Measurements from ENCODE around the gene CTSH.
"Not testable (repeated sequence)": the region's sequence is repeated elsewhere in the genome, so short reads cannot be mapped to it uniquely, and the experiment has no call there.

CTSH gene

DNA sequence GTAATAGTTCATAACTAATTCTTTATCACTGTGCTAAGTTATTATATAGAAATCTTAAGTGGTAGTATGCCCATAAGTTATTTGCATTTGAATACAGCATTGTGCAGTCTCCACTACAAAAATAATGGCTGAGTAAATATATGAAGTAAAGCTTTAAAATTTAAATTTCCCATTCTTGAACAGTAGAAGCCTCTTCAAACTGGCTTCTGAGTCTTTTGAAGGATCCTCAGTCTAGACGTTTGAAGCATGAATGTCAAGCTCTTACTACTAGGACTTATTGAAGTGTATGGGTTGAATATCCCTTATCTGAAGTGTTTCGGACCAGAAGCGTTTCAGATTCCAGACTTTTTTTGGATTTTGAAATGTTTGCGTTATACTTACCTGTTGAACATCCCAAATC, 55.8 kb downstream of the CTSH start:
- DNase-seq (ENCODE audit: low read depth, low spot score), result no peak

DNA sequence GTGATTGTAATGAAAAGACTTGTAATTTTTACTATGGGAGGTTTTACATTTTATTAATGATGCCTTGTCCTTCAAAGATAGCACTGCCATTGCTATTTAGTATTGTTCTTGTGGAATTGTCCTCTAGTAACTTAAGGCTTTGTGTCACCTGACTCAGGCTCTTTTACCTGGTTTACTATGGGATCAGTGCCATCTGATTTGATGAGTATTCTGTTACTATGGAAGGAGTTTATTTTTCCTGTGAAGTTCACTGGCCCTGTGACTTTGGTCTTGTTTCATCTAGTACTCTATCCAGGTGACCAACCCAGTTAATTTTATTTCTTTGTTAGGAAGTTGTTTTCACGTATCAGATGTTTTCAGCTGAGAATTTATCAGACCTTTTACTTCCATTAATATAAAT, 63.2 kb downstream of the CTSH start:
- no peak for DNase-seq (ENCODE audit: low read depth, low spot score)

DNA sequence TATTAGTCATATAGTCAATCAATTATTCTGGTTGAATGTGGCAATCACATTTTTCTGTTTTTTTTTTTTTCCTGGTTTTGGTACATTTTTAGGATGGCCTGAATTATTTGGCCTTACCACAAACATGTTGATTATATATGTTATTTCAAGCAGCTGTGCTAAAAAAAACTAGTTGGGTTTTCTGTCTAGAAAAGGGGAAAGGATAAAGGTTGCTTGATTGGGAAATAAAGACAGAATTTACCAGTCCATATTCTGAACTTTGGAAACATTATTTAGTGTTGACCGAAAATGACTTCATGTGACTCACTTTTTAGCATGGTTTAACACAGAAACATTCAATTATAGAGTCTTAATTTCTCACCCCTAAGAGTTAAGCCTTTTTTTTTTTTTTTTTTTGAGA, 64.0 kb downstream of the CTSH start:
- no peak for DNase-seq (ENCODE audit: low read depth, low spot score)

DNA sequence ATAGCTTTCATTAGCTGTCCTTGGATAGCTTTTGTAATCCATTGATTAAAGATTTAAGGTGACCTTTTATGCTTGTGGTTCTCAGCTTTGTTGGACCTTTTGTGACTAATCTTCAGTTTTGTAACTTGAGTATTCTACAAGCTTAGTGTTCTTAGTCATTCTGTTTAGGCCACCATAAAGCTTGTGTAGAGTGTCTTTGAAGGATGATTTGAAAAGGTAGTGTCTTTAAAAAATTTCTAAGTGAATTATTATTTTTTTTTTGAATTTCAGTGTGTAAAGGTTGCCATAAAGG, 64.7 kb downstream of the CTSH start:
- DNase-seq (ENCODE audit: low read depth, low spot score), result no peak

DNA sequence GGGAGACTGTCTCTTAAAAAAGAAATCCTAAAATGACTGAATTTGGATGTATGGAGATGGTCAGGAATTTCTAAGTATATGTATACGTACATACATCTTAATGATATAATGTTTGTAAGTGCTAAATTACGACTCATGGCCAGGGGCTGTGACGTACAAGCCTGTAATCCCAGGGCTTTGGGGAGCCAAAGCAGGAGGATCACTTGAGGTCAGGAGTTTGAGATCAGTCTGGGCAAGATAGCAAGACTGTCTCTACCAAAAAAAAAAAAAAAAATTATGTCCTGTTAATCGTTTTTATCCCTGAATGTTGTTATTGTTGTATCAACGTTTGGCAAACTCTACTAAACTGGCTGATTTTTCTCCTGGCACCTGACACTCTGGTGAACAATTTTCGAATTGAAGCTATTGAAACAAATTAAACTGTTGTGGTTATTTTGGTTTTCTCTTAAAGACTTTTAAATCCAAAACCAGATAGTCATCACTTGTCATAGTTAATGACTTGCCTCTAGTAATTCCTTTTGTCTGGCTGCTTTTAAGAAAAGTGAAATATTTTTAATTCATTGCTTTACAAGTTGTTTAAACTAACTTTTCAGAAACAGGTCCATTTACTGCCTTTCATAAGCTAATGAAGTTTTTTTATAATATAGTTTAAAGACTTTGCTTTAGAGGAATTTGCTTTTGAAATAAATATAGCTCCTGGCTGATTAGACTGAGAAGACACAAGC, 65.2 kb downstream of the CTSH start:
- DNase-seq (ENCODE audit: low read depth, low spot score), result no peak

DNA sequence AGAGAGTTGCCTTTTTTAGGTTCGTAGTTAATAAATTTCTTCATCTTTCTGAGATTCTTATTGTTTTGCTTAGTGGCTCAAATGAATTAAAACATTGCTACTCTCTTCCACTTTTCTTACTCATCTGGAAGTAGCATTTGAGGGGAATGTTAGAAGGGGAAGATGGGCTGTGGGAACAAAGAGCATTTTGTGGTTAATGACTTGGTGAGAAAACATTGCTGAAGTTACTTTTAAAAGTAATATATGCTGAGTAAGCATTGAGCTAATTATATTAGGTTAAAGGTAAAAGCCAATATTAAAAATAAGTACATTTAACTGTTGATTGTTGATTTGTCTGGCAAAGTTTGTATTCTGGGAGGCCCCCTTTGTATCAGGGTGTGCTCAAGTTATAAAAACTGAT, 66.5 kb downstream of the CTSH start:
- DNase-seq (ENCODE audit: low read depth, low spot score), result no peak

DNA sequence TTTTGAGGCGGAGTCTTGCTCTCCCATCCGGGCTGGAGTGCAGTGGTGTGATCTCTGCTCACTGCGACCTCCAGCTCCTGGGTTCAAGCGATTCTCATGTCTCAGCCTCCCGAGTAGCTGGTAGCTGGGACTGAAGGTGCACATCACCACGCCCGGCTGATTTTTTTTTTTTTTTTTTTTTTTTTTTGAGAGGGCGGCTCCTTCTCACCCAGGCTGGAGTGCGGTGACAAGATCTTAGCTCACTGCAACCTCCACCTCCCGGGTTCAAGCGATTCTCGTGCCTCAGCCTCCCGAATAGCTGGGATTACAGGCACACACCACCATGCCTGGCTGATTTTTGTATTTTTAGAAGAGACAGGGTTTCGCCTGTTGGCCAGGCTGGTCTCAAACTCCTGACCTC, 67.9 kb downstream of the CTSH start:
- DNase-seq (ENCODE audit: low read depth, low spot score), result not testable (repeated sequence)

DNA sequence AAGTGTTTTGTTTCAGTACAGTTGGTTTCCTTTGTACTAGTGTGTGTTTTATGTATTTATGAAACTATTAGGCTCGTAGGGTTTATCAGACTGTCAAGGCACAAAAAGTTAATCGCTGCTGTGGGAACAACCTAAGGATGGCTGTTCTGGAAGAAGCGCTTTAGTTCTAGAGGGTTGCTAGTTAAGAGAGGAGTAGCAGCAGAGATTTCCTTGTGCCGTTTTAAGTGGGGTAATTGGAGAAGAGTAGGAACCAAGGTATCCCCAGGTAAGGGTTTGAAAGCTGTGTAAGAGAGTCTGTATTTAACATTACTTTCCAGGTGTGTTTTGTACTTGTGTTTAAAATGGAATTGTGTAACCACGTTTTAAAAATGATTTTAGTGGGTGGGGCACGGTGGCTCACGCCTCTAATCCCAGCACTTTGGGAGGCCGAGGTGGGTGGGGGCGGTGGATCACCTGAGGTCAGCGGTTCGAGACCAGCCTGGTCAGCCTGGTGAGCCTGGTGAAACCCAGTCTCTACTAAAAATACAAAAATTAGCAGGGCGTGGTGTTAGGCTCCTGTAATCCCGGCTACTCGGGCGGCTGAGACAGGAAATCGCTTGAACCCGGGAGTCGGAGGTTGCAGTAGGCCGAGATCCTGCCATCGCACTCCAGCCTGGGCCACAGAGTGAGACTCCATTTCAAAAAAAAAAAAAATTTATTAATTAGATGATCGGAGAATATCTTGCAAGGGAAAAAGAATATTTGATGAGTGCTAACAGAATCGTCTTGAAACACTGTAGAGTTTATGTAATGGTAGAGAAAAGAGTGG, 69.5 kb downstream of the CTSH start:
- no peak for DNase-seq (ENCODE audit: low read depth, low spot score)

DNA sequence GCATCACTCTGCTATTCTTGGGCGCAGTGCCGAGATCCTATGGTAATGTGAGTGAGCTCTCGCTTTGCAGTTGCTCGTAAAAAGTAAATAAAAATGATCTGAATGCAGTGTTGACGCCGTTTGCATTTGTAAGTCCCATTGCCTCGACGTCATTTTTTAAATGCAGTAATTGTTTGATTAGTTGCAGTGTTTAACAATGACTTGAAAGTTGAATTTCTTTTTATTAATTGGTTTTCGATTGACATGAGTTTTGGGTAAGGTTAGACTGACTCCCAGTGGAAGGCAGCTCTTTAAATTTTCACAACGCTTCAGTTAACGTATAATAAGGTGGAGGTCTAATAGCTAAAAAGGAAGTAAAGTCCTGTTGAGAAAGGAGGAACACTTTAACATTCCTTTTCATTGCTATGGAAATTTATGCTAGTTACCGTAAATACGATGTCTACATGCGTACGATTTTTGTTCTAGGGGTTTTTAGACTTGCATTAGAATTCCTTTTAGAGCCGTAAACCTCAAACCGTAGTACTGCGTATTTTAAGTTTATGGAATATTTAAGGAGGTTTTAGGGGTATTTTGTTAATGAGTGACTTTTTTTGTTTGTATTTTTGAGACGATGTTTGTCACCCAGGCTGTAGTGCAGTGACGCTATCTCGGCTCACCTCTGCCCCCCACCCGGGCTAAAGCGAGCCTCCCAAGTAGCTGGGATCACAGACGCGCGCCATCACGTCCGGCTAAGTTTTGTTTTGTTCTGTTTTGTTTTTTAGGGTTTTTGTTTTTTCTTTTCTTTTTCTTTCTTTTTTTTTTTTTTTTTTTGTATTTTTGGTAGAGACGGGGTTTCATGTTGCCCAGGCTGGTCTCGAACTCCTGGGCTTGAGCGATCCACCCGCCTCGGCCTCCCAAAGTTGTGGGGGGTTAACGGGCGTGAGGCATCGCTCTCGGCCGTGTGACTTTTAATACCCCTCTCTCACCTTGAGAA, 70.8 kb downstream of the CTSH start:
- no peak for DNase-seq (ENCODE audit: low read depth, low spot score)

DNA sequence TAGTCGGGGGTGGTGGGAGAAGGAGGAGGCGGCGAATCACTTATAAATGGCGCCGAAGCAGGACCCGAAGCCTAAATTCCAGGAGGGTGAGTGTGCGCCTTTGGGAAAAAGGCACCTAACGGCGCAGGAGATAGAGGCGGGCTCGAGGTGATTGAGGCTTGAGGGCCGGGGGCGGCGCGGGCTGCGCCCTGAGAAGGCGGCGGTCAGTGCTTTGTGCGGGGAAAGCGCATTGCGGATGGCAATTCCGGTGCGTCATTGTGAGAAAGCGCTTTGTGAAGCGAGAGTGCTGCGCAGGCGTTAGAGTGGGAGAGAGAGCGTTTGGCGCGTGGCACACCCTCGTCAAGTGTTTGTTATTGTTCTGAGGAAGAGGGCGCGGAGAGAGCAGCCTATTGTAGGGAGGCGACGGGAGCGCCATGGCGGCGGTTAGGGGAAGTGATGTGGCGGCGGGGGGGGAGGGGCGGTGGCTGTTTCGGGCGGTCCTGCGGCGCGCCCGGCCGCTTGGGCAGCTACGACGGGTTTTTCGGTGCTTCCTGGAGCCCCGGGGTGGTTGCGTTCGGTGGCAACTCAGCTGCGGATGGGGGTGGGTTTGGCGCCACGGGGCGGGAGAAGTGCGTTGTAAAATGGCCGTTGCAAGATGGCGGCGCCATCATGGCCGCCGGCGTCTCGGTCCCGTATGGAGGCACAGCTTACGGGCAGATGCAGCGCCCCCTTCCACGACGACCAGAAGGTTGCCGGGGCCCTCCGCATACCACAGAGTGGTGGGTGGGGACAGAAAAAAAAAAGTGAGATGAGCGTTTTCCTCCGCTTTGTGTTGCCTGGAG, 71.7 kb downstream of the CTSH start:
- no peak for DNase-seq (ENCODE audit: low read depth, low spot score)

DNA sequence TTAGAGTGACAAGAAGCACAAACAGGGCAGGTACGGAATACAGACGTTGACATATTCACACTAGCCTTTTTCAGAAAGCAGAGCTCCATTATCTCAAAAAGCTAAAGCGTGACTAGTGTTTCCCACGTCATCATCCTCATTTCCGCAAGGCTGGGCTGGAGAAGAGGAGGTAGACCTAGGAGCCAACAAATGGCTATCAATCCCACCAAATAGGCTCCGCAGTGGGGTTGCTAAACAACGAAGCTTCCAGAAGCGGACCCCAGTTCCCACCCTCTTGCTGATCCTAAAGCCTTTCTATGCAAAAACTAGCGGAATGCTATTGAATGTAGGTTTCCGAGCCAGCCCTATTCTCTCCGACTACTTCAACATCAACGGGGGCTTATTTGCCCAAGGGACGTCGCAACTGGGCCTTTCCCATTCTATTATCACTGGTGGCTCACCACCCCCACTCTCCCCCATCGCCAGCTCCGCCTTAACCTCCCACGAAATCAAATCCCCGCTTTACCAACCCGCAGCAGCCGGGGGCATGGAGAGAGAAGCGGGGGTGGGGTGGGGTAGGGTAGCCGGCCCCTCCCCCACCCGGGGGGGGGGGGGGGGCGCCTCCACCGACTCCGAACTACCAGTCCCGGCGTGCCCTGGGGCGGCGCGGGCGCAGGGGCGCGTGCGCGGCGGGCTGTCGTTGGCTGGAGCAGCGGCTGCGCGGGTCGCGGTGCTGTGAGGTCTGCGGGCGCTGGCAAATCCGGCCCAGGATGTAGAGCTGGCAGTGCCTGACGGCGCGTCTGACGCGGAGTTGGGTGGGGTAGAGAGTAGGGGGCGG, 72.5 kb downstream of the CTSH start, which contains the start of gene MORF4L1:
Gene MORF4L1, plus strand, starts transcription at position 736 of the 817 bp plus-strand sequence. CDS start 128 bp downstream, outside the sequence.
- DNase-seq (ENCODE audit: low read depth, low spot score), result peak; percentile 90

DNA sequence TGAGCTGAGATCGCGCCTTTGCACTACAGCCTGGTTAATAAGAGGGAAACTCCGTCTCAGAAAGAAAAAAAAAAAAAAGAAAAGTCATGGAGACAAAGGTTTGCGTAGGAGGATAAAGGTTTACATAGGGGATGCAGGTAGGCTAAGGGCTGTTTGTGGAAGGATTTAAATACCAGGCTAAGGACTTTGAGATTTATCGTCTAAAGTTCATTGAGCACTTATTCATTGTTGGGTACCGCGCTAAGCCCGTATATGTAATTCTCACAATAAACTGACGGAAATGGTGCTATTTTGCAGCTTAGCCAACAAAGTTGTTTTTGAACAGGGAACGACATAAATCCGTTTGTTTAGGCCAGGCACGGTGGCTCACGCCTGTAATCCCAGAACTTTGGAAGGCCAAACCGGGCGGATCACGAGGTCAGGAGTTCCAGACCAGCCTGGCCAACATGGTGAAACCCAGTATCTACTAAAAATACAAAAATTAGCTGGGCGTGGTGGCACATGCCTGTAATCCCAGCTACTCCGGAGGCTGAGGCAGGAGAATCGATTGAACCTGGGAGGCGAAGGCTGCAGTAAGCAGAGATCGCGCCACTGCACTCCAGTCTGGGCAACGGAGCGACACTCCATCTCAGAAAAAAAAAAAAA, 73.2 kb downstream of the CTSH start:
- not testable (repeated sequence) for DNase-seq (ENCODE audit: low read depth, low spot score)

Measured in iPS DF 19.7 (cell line).